Gastrocnemius medialis (tissue), 4 donors: ENCODE measurements around the gene CXCR2.

ENCODE experiments used
- POLR2A ChIP-seq, 2 donors: fragments of 450-650 bp; IDR thresholded peaks; one replicate each; pipeline ENCODE4 v1.6.1; 2017; ENCODE audit warnings: antibody characterized with exemption in 2 of 2, mild to moderate bottlenecking in 2 of 2, moderate library complexity in 2 of 2
- TF ChIP-seq, protein P1 (sequence below), 5 experiments: fragments of 450-650 bp in 3 of 5; fragments of 200-600 bp in 2 of 5; sonication (generic) in 2 of 5; IDR thresholded peaks in 4 of 5; conservative IDR thresholded peaks in 1 of 5; 1 replicate in 4 of 5; 2 replicates in 1 of 5; pipeline ENCODE4 v1.5.1; 2016 to 2019; ENCODE audit warnings: antibody characterized with exemption in 5 of 5, mild to moderate bottlenecking in 3 of 5, moderate library complexity in 3 of 5

DNA sequence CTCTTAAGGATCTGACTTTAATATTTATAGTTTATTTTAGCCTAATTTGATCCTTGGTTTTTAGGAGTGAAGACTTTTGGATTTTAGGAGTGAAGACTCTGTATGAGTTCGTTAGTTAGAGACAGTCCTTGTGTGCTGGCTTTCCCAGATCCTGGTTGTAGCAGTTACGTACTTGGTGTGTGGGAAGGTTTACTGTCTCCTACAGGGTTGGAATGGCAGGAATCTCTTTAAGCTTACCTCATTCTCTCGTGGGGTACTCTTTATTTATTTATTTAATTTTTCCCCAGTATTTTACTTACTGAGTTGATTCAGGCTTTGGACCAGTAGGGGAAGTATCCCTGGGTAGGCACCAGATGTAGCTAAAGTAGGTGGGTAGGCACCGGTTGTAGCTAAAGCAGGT lies 1.8 kb upstream of the CXCR2 start:
- TF ChIP-seq, protein P1, sequence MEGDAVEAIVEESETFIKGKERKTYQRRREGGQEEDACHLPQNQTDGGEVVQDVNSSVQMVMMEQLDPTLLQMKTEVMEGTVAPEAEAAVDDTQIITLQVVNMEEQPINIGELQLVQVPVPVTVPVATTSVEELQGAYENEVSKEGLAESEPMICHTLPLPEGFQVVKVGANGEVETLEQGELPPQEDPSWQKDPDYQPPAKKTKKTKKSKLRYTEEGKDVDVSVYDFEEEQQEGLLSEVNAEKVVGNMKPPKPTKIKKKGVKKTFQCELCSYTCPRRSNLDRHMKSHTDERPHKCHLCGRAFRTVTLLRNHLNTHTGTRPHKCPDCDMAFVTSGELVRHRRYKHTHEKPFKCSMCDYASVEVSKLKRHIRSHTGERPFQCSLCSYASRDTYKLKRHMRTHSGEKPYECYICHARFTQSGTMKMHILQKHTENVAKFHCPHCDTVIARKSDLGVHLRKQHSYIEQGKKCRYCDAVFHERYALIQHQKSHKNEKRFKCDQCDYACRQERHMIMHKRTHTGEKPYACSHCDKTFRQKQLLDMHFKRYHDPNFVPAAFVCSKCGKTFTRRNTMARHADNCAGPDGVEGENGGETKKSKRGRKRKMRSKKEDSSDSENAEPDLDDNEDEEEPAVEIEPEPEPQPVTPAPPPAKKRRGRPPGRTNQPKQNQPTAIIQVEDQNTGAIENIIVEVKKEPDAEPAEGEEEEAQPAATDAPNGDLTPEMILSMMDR (IDR thresholded peaks at IDR 0.05 in 4 of 5, conservative IDR thresholded peaks at IDR 0.05 in 1 of 5), result no peak
- TF ChIP-seq POLR2A (IDR thresholded peaks at IDR 0.05), result no peak
